Left ventricle myocardium inferior (tissue), 1 donor: ENCODE measurements around the gene CSF3. TPM values are rescaled to one million over a fixed set of nuclear protein-coding genes. Genes with fewer than 3 reads are reported as not detected.

Experiments used
- DNase-seq: peaks from one replicate; pipeline ENCODE4 v3.0.0-alpha.2; 2020
- H3K27ac ChIP-seq: fragments of 200-600 bp; replicated peaks from 2 replicates; pipeline ENCODE4 v1.8.0; 2021
- H3K27me3 ChIP-seq: fragments of 200-600 bp; 2 replicates; pipeline ENCODE4 v1.8.0; 2021; ENCODE audit warnings: low read depth
- H3K36me3 ChIP-seq: fragments of 200-600 bp; 2 replicates; pipeline ENCODE4 v1.8.0; 2021
- H3K4me1 ChIP-seq: fragments of 200-600 bp; 2 replicates; pipeline ENCODE4 v1.8.0; 2021
- H3K4me3 ChIP-seq: fragments of 200-600 bp; 2 replicates; pipeline ENCODE4 v1.8.0; 2021; ENCODE audit warnings: mild to moderate bottlenecking, moderate library complexity
- H3K9me3 ChIP-seq: fragments of 200-600 bp; replicated peaks from 2 replicates; pipeline ENCODE4 v1.8.0; 2021
- CTCF ChIP-seq: fragments of 200-600 bp; IDR thresholded peaks from 2 replicates; pipeline ENCODE4 v1.8.0; 2021; ENCODE audit warnings: antibody characterized with exemption, mild to moderate bottlenecking, borderline replicate concordance
- intact Hi-C: fragments of 100-400 bp; cut with micrococcal nuclease; formaldehyde crosslinking; loops from one replicate; pipeline ENCODE4 v1.11.0; 2022
- microRNA-seq: library from miRNA; unstranded; fragments of <30 nt; microRNA quantifications from one replicate; pipeline ENCODE4 v1.2.0, GENCODE V29; 2020
- total RNA-seq: library from RNA; stranded (reverse); fragmentation: NEBNext Ultra II Directional; extraction: Animal tissue kit (Norgen Biotek cat#: 25700); gene quantifications from one replicate; pipeline ENCODE4 v1.2.1, GENCODE V29; 2021
- donor health status: DM: no; HTN: yes; CAD: no; lungs with severe emphysema.

The CSF3 gene
- total RNA-seq, 1 donor from 2014 or later, result not detected

GRCh38 chr17:40064971-40065768 is 49.9 kb downstream of the CSF3 start:
- peak overlapping the region; percentile 100 for H3K27ac ChIP-seq
- TF ChIP-seq CTCF, result no peak
- intact Hi-C loops, result no loop called here
- peaks cover 79% of the 10 kb centered on the region for H3K4me1 ChIP-seq
- peak; percentile 37 for DNase-seq
- H3K27me3 ChIP-seq, result no peaks in the 10 kb centered on the region
- peak overlapping the region; percentile 90 for H3K4me3 ChIP-seq
- no peaks in the 10 kb centered on the region for H3K36me3 ChIP-seq
- H3K9me3 ChIP-seq, result no peaks in the 10 kb centered on the region

- peaks cover 87% of the 10 kb centered on the region for H3K4me1 ChIP-seq
- intact Hi-C loops, result no loop called here
- no peak for DNase-seq
Measured at GRCh38 chr17:40065769-40066510, 50.7 kb downstream of the CSF3 start.

More at GRCh38 chr17:40065769-40066510, 50.7 kb downstream of the CSF3 start:
- H3K27ac ChIP-seq, result peak overlapping the region; percentile 100
- no peaks in the 10 kb centered on the region for H3K36me3 ChIP-seq
- no peaks in the 10 kb centered on the region for H3K27me3 ChIP-seq
- no peaks in the 10 kb centered on the region for H3K9me3 ChIP-seq
- peak overlapping the region; percentile 90 for H3K4me3 ChIP-seq
- no peak for TF ChIP-seq CTCF

Small RNA genes within 50 kb of the gene (microRNA-seq; reads per million reads assigned to microRNA genes)
- gene MIR6884, result not detected

Other genes with a start within 250 kb of the CSF3 start
- 0.16 TPM for gene IKZF3, start 151.1 kb upstream of the CSF3 start, total RNA-seq
- not detected for gene ZPBP2, start 147.2 kb upstream of the CSF3 start, total RNA-seq
- gene GSDMB, start 96.8 kb upstream of the CSF3 start, total RNA-seq, result 2.8 TPM
- gene ORMDL3, start 87.8 kb upstream of the CSF3 start, total RNA-seq, result 44.7 TPM
- not detected for gene LRRC3C, start 87.7 kb upstream of the CSF3 start, total RNA-seq
- 0.66 TPM for gene GSDMA, start 52.4 kb upstream of the CSF3 start, total RNA-seq
- gene PSMD3, start 34.6 kb upstream of the CSF3 start, total RNA-seq, result 86.7 TPM
- gene MED24, start 39.0 kb downstream of the CSF3 start, total RNA-seq, result 58.2 TPM
- gene THRA, start 47.5 kb downstream of the CSF3 start, total RNA-seq, result 78.3 TPM
- gene NR1D1, start 85.1 kb downstream of the CSF3 start, total RNA-seq, result 19.1 TPM
- gene MSL1, start 106.5 kb downstream of the CSF3 start, total RNA-seq, result 39.8 TPM
- 44.0 TPM for gene CASC3, start 125.1 kb downstream of the CSF3 start, total RNA-seq
- 3.7 TPM for gene RAPGEFL1, start 162.0 kb downstream of the CSF3 start, total RNA-seq
- gene WIPF2, start 203.9 kb downstream of the CSF3 start, total RNA-seq, result 12.5 TPM